A549 (cell line): Measurements from ENCODE around the gene NPC1L1.

ENCODE experiments used
- CEBPB ChIP-seq, 2 experiments: fragments of >200 bp in 1 of 2; sonication (Bioruptor Twin) in 1 of 2; formaldehyde crosslinking in 1 of 2; IDR thresholded peaks; 2 replicates each; pipeline ENCODE4 v1.6.1; 2012 to 2016
- CTCF ChIP-seq: fragments of >200 bp; sonication (Bioruptor Twin); formaldehyde crosslinking; IDR thresholded peaks from 3 replicates; pipeline ENCODE4 v1.5.1; 2016
- MAFK ChIP-seq: fragments of 450-650 bp; IDR thresholded peaks from 2 replicates; pipeline ENCODE4 v1.6.1; 2014; ENCODE audit not compliant: partially characterized antibody
- MAX ChIP-seq: IDR thresholded peaks from 2 replicates; pipeline ENCODE4 v1.6.1; 2012
- NPAS2 ChIP-seq: fragments of 250-450 bp; sonication (Bioruptor Pico); IDR thresholded peaks from 2 replicates; pipeline ENCODE4 v1.8.0; 2022; ENCODE audit warnings: mild to moderate bottlenecking, moderate library complexity, borderline replicate concordance
- POLR2A ChIP-seq: IDR thresholded peaks from 2 replicates; pipeline ENCODE4 v1.6.1; 2012; ENCODE audit warnings: mild to moderate bottlenecking, low read length
- REST ChIP-seq: fragments of 200-600 bp; sonication (generic); IDR thresholded peaks from 2 replicates; pipeline ENCODE4 v1.6.1; 2016; ENCODE audit warnings: antibody characterized with exemption, mild to moderate bottlenecking, moderate library complexity
- TP53 ChIP-seq: fragments of 250-450 bp; sonication (Bioruptor Pico); IDR thresholded peaks from 2 replicates; pipeline ENCODE4 v1.5.0; 2021; ENCODE audit warnings: mild to moderate bottlenecking, moderate library complexity
- TF ChIP-seq, protein P1 (sequence below): fragments of 150-350 bp; IDR thresholded peaks from 2 replicates; pipeline ENCODE4 v1.6.1; 2014; ENCODE audit warnings: low read depth, mild to moderate bottlenecking, low read length

DNA sequence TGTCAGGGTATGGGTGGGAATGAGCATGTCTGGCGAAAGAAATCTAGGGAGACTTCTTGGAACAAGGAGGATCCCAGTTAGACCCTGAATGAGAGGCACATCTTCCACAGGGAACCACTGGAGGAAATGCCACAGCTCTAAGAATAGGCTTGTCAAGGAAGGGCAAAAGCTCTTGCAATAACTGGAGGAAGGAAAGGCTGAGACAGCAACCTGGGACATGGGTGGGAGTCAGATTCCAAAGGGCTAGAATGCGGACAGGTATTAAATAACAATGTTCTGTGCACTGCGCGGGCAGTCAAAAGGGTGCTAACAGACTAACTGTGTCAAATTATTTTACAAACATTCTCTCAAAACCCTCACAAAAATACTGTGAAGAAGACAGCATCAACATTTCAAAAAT is 55.1 kb downstream of the NPC1L1 start:
- TF ChIP-seq CEBPB (IDR thresholded peaks at IDR 0.05): no peak
- no peak for TF ChIP-seq TP53 (CRISPR knock-in tag)
- no peak for TF ChIP-seq CTCF
- no peak for TF ChIP-seq NPAS2
- TF ChIP-seq POLR2A: no peak
- TF ChIP-seq REST: no peak
- no peak for TF ChIP-seq MAX
- TF ChIP-seq, protein P1, sequence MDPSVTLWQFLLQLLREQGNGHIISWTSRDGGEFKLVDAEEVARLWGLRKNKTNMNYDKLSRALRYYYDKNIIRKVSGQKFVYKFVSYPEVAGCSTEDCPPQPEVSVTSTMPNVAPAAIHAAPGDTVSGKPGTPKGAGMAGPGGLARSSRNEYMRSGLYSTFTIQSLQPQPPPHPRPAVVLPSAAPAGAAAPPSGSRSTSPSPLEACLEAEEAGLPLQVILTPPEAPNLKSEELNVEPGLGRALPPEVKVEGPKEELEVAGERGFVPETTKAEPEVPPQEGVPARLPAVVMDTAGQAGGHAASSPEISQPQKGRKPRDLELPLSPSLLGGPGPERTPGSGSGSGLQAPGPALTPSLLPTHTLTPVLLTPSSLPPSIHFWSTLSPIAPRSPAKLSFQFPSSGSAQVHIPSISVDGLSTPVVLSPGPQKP: no peak
- TF ChIP-seq MAFK: no peak
